Choroid plexus epithelial cell (primary cell): ENCODE data around the gene NTNG1.

ENCODE experiments used
- DNase-seq: peaks from one replicate; pipeline ENCODE4 v3.0.0-alpha.2; 2010; ENCODE audit warnings: low read depth
- H3K4me3 ChIP-seq: 2 replicates; pipeline ENCODE4 v1.5.1; 2011; ENCODE audit warnings: low read depth, mild to moderate bottlenecking, control low read depth, low read length, moderate library complexity
- CTCF ChIP-seq: conservative IDR thresholded peaks from 2 replicates; pipeline ENCODE4 v1.5.1; 2011; ENCODE audit warnings: low read depth, mild to moderate bottlenecking, control low read depth, inconsistent platforms, low read length, moderate library complexity

The NTNG1 gene

GRCh38 chr1:107433635-107434360, 293.0 kb downstream of the NTNG1 start:
- TF ChIP-seq CTCF, result no peak
- no peak overlapping the region for H3K4me3 ChIP-seq

GRCh38 chr1:107434361-107434693, 293.5 kb downstream of the NTNG1 start:
- H3K4me3 ChIP-seq, result no peak overlapping the region
- no peak for TF ChIP-seq CTCF
- no peak for DNase-seq

More at GRCh38 chr1:107433635-107434360, 293.0 kb downstream of the NTNG1 start:
- no peak for DNase-seq

GRCh38 chr1:107436552-107437241, 295.9 kb downstream of the NTNG1 start:
- H3K4me3 ChIP-seq, result no peak overlapping the region

DNA sequence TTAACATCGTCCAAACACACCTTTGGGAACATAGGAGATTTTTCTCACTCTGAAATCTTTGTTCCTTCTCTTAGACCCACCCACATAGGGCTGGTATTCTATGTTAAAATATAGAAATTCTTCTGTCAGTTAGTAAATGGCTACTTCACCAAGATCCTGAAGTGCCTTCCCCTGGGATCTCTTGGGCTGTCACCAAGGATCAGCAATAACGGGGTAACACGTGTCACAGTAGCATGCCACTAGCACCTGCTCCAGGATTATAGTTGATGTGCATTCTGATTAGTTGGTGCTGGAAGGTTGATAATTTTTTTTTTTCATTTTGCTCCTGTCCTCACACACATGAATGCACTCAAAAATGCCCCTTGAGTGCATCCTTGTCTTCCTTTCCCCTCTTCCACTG, 298.7 kb downstream of the NTNG1 start:
- H3K4me3 ChIP-seq, result no peak overlapping the region
- TF ChIP-seq CTCF, result no peak

More at GRCh38 chr1:107436552-107437241, 295.9 kb downstream of the NTNG1 start:
- no peak for DNase-seq
- TF ChIP-seq CTCF, result no peak

GRCh38 chr1:107442551-107442950, 301.7 kb downstream of the NTNG1 start:
- no peak overlapping the region for H3K4me3 ChIP-seq
- TF ChIP-seq CTCF, result no peak
- no peak for DNase-seq

More for the DNA sequence above, 298.7 kb downstream of the NTNG1 start:
- no peak for DNase-seq

GRCh38 chr1:107443027-107443426, 302.2 kb downstream of the NTNG1 start:
- no peak for DNase-seq
- H3K4me3 ChIP-seq, result no peak overlapping the region
- no peak for TF ChIP-seq CTCF
